ENCODE data around the gene CDCA3. TPM values are rescaled to one million over a fixed set of nuclear protein-coding genes. Genes with fewer than 3 reads are reported as not detected.

The CDCA3 gene
- total and polyA plus RNA-seq, 2 donors (not counting 1 experiment from before 2014, with no cell fraction given), result 1.6 to 2.3 TPM

DNA sequence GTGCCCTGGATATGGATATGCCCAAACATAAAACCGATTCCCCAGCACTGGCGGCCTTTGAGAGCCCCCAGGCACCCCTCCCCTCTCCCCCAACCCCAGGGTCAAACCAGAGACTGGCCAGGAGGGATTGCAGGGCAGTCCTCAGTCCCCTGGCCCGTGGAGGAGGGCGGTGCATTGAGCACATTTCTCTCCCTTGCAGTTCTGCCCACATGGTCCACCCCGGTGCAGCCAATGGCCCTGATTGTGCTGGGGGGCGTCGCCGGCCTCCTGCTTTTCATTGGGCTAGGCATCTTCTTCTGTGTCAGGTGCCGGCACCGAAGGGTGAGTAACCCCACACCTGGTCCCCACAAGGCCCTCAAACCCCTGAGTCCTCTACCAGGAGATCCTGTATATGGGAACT, 32.9 kb downstream of the CDCA3 start:
- Histone ChIP-seq H3K4me1 (ENCODE audit: control insufficient read depth in 2 of 2, insufficient read depth in 2 of 2, low read length in 2 of 2) (peaks cover 11 to 14% of the 10 kb centered on the region in 2 donors), H2AFZ (ENCODE audit: insufficient read depth, low read depth, low read length, poor library complexity, severe bottlenecking) (no peak overlapping the region), H3K9me3 (ENCODE audit: control extremely low read depth in 1 of 3, control insufficient read depth in 2 of 3, insufficient read depth in 1 of 3, low read length in 2 of 3) (peaks cover 0 to under 1% (median 0%) of the 10 kb centered on the region in 3 donors), H3K36me3 (replicated peaks in 1 of 2; ENCODE audit: control extremely low read depth in 1 of 2, control insufficient read depth in 1 of 2, extremely low read depth in 1 of 2, insufficient read depth in 2 of 2, low read length in 1 of 2) (no peaks in the 10 kb centered on the region), H3K4me2 (replicated peaks; ENCODE audit: low read depth, low read length, poor library complexity, severe bottlenecking) (no peak overlapping the region), H4K20me1 (ENCODE audit: control insufficient read depth, insufficient read depth, low read length, poor library complexity, severe bottlenecking) (no peaks in the 10 kb centered on the region), H3K79me2 (ENCODE audit: control insufficient read depth, insufficient read depth, low read length) (no peaks in the 10 kb centered on the region), H3K27ac (ENCODE audit: low read length in 2 of 2) (no peak overlapping the region), H3K27me3 (replicated peaks in 1 of 4; ENCODE audit: control extremely low read depth in 1 of 4, control insufficient read depth in 3 of 4, insufficient read depth in 4 of 4, low read length in 3 of 4) (peaks cover 0 to 47% (median 7%) of the 10 kb centered on the region in 4 experiments), H3K4me3 (ENCODE audit: control extremely low read depth in 1 of 5, extremely low read depth in 1 of 5, insufficient read depth in 1 of 5, low read depth in 2 of 5, low read length in 4 of 5) (no peak overlapping the region), H3K9ac (ENCODE audit: low read length) (no peak overlapping the region)
- ChIA-PET CTCF (no interaction called here), POLR2A (no interaction called here)
- intact Hi-C loops (cut with micrococcal nuclease), result no loop called here
- Mint-ChIP-seq H3K4me1 (peaks cover 12% of the 10 kb centered on the region), H3K27ac (no peak overlapping the region), H3K9me3 (ENCODE audit: insufficient read depth) (no peaks in the 10 kb centered on the region), H3K27me3 (peaks cover 49% of the 10 kb centered on the region), H3K4me3 (no peak overlapping the region)
- no peak for ATAC-seq (ENCODE audit: low read depth)
- no peak for TF ChIP-seq EZH2 (IDR thresholded peaks at IDR 0.05; ENCODE audit: borderline replicate concordance, insufficient read depth, low read depth, low read length, poor library complexity, severe bottlenecking)
- TF ChIP-seq, protein P1, sequence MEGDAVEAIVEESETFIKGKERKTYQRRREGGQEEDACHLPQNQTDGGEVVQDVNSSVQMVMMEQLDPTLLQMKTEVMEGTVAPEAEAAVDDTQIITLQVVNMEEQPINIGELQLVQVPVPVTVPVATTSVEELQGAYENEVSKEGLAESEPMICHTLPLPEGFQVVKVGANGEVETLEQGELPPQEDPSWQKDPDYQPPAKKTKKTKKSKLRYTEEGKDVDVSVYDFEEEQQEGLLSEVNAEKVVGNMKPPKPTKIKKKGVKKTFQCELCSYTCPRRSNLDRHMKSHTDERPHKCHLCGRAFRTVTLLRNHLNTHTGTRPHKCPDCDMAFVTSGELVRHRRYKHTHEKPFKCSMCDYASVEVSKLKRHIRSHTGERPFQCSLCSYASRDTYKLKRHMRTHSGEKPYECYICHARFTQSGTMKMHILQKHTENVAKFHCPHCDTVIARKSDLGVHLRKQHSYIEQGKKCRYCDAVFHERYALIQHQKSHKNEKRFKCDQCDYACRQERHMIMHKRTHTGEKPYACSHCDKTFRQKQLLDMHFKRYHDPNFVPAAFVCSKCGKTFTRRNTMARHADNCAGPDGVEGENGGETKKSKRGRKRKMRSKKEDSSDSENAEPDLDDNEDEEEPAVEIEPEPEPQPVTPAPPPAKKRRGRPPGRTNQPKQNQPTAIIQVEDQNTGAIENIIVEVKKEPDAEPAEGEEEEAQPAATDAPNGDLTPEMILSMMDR (IDR thresholded peaks at IDR 0.05), result no peak
- DNase-seq, result no peak
- 93% methylated on average over 8 of the region's 10 CpGs for WGBS (ENCODE audit: insufficient coverage)

DNA sequence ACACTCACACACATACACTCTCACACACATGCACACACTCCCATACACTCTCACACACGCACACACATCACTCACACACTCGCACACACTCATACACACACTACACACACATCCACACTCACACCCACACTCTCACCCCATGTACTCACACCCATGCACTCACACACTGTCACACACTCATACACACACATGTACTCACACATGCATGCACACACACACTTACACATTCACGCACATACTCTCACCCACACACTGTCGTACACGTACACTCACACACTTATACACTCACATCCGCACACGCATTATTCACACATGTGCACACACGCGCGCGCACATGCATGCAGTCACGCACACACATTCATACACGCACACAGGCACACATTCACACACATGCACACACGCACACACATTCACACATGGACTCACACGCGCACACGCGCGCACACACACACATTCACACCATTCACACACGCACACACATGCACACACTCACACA, 33.4 kb downstream of the CDCA3 start:
- ChIA-PET POLR2A (no interaction called here), CTCF (no interaction called here)
- no peaks in the 10 kb centered on the region for H4K20me1 ChIP-seq (ENCODE audit: control insufficient read depth, insufficient read depth, low read length, poor library complexity, severe bottlenecking)
- H3K9ac ChIP-seq (ENCODE audit: low read length), result no peak overlapping the region
- no peak overlapping the region for H3K4me2 ChIP-seq (replicated peaks; ENCODE audit: low read depth, low read length, poor library complexity, severe bottlenecking)
- TF ChIP-seq, protein P1 (IDR thresholded peaks at IDR 0.05), result no peak
- no peak for TF ChIP-seq EZH2 (IDR thresholded peaks at IDR 0.05; ENCODE audit: borderline replicate concordance, insufficient read depth, low read depth, low read length, poor library complexity, severe bottlenecking)
- 84% methylated on average over 18 of the region's 20 CpGs for WGBS (ENCODE audit: insufficient coverage)
- no peaks in the 10 kb centered on the region for H3K9me3 ChIP-seq (ENCODE audit: control extremely low read depth in 1 of 3, control insufficient read depth in 2 of 3, insufficient read depth in 1 of 3, low read length in 2 of 3)
- no peak overlapping the region for H3K27ac Mint-ChIP-seq
- H3K9me3 Mint-ChIP-seq (ENCODE audit: insufficient read depth), result no peaks in the 10 kb centered on the region
- no peaks in the 10 kb centered on the region for H3K79me2 ChIP-seq (ENCODE audit: control insufficient read depth, insufficient read depth, low read length)
- H3K4me3 Mint-ChIP-seq, result no peak overlapping the region
- DNase-seq, result no peak
- no peak for ATAC-seq (ENCODE audit: low read depth)
- intact Hi-C loops (cut with micrococcal nuclease), result no loop called here
- peaks cover 44% of the 10 kb centered on the region for H3K27me3 Mint-ChIP-seq
- H2AFZ ChIP-seq (ENCODE audit: insufficient read depth, low read depth, low read length, poor library complexity, severe bottlenecking), result no peak overlapping the region
- H3K27me3 ChIP-seq (replicated peaks in 1 of 4; ENCODE audit: control extremely low read depth in 1 of 4, control insufficient read depth in 3 of 4, insufficient read depth in 4 of 4, low read length in 3 of 4), result peaks cover 0 to 42% (median 7%) of the 10 kb centered on the region in 4 experiments
- no peaks in the 10 kb centered on the region for H3K36me3 ChIP-seq (replicated peaks in 1 of 2; ENCODE audit: control extremely low read depth in 1 of 2, control insufficient read depth in 1 of 2, extremely low read depth in 1 of 2, insufficient read depth in 2 of 2, low read length in 1 of 2)
- H3K4me1 Mint-ChIP-seq, result peaks cover 13% of the 10 kb centered on the region
- no peak overlapping the region for H3K27ac ChIP-seq (ENCODE audit: low read length in 2 of 2)
- peaks cover 13 to 14% of the 10 kb centered on the region in 2 donors for H3K4me1 ChIP-seq (ENCODE audit: control insufficient read depth in 2 of 2, insufficient read depth in 2 of 2, low read length in 2 of 2)
- H3K4me3 ChIP-seq (ENCODE audit: control extremely low read depth in 1 of 5, extremely low read depth in 1 of 5, insufficient read depth in 1 of 5, low read depth in 2 of 5, low read length in 4 of 5), result no peak overlapping the region

All from B cell (primary cell).